Neural cell (in vitro differentiated cells): ENCODE results near the gene PRDM2. TPM values are rescaled to one million over a fixed set of nuclear protein-coding genes. Genes with fewer than 3 reads are reported as not detected.

Source experiments
- H2AFZ ChIP-seq: fragments of 200-600, 300-800 bp; sonication (generic), shearing (Covaris generic); 2 replicates; pipeline ENCODE4 v1.6.0; 2014; ENCODE audit warnings: low read depth, mild to moderate bottlenecking, antibody characterized with exemption, low read length, moderate library complexity
- H3F3A ChIP-seq: fragments of 200-600 bp; shearing (Covaris generic); 2 replicates; pipeline ENCODE4 v1.6.1; 2016; ENCODE audit warnings: mild to moderate bottlenecking, moderate library complexity, mixed read lengths, antibody characterized with exemption, low read length; ENCODE audit not compliant: insufficient read depth, poor library complexity, severe bottlenecking
- H3K27ac ChIP-seq: fragments of 200-600, 300-800 bp; sonication (generic), shearing (Covaris generic); 2 replicates; pipeline ENCODE4 v1.5.1; 2014; ENCODE audit warnings: mild to moderate bottlenecking, low read length, moderate library complexity
- H3K27me3 ChIP-seq: fragments of 300-800, 200-600 bp; sonication (generic), shearing (Covaris generic); 2 replicates; pipeline ENCODE4 v1.6.0; 2014; ENCODE audit warnings: mild to moderate bottlenecking, low read depth, low read length, moderate library complexity; ENCODE audit not compliant: insufficient read depth
- H3K36me3 ChIP-seq: fragments of 300-800, 200-600 bp; sonication (generic), shearing (Covaris generic); 2 replicates; pipeline ENCODE4 v1.5.1; 2014; ENCODE audit warnings: mild to moderate bottlenecking, antibody characterized with exemption, low read length, moderate library complexity; ENCODE audit not compliant: insufficient read depth
- H3K4me2 ChIP-seq: fragments of 300-800, 200-600 bp; sonication (generic), shearing (Covaris generic); 2 replicates; pipeline ENCODE4 v1.6.0; 2014; ENCODE audit warnings: mild to moderate bottlenecking, low read length
- H3K4me3 ChIP-seq: fragments of 300-800, 200-600 bp; sonication (generic), shearing (Covaris generic); 2 replicates; pipeline ENCODE4 v1.5.1; 2014; ENCODE audit warnings: mild to moderate bottlenecking, low read length, moderate library complexity
- H3K79me2 ChIP-seq: fragments of 200-600 bp; shearing (Covaris generic); replicated peaks from 2 replicates; pipeline ENCODE4 v1.6.0; 2014; ENCODE audit warnings: mild to moderate bottlenecking, low read length, moderate library complexity; ENCODE audit not compliant: insufficient read depth
- H3K9ac ChIP-seq: fragments of 300-800, 200-600 bp; sonication (generic), shearing (Covaris generic); 2 replicates; pipeline ENCODE4 v1.6.1; 2016; ENCODE audit warnings: mild to moderate bottlenecking, low read length, mixed read lengths
- H3K9me2 ChIP-seq: fragments of 200-600 bp; shearing (Covaris generic); 2 replicates; pipeline ENCODE4 v1.6.1; 2016; ENCODE audit warnings: mild to moderate bottlenecking, low read length, mixed read lengths; ENCODE audit not compliant: insufficient read depth
- H3K9me3 ChIP-seq: fragments of 200-600, 300-800 bp; sonication (generic), shearing (Covaris generic); 2 replicates; pipeline ENCODE4 v1.6.1; 2016; ENCODE audit warnings: mild to moderate bottlenecking, mixed run types, low read length, moderate library complexity, mixed read lengths
- H4K20me1 ChIP-seq: fragments of 200-600 bp; shearing (Covaris generic); 2 replicates; pipeline ENCODE4 v1.6.1; 2016; ENCODE audit warnings: mild to moderate bottlenecking, mixed run types; ENCODE audit not compliant: insufficient read depth
- EP300 ChIP-seq: fragments of 450-650 bp; conservative IDR thresholded peaks from 2 replicates; pipeline ENCODE4 v1.6.1; 2014; ENCODE audit warnings: antibody characterized with exemption, mild to moderate bottlenecking, moderate library complexity; ENCODE audit not compliant: poor library complexity, severe bottlenecking
- EZH2 ChIP-seq: fragments of 200-600, 300-800 bp; shearing (Covaris generic), sonication (generic); IDR thresholded peaks from 2 replicates; pipeline ENCODE4 v1.6.1; 2014; ENCODE audit warnings: antibody characterized with exemption, low read length, borderline replicate concordance, mild to moderate bottlenecking; ENCODE audit not compliant: insufficient read depth, poor library complexity, severe bottlenecking
- MXI1 ChIP-seq: fragments of 450-650 bp; conservative IDR thresholded peaks from 2 replicates; pipeline ENCODE4 v1.6.1; 2014; ENCODE audit warnings: antibody characterized with exemption, mild to moderate bottlenecking; ENCODE audit not compliant: poor library complexity, severe bottlenecking
- POLR2AphosphoS5 ChIP-seq: IDR thresholded peaks from 2 replicates; pipeline ENCODE4 v1.6.1; 2012
- RAD21 ChIP-seq: fragments of 450-650 bp; conservative IDR thresholded peaks from 2 replicates; pipeline ENCODE4 v1.6.1; 2014; ENCODE audit warnings: antibody characterized with exemption, mild to moderate bottlenecking, moderate library complexity
- SMC3 ChIP-seq: fragments of 450-650 bp; conservative IDR thresholded peaks from 2 replicates; pipeline ENCODE4 v1.6.1; 2014; ENCODE audit warnings: antibody characterized with exemption, mild to moderate bottlenecking, moderate library complexity; ENCODE audit not compliant: poor library complexity
- TAF1 ChIP-seq: IDR thresholded peaks from 2 replicates; pipeline ENCODE4 v1.6.1; 2012; ENCODE audit warnings: low read depth
- polyA plus RNA-seq: library from polyadenylated mRNA; depleted of rRNA; stranded (reverse); fragments of >200 nt; gene quantifications from 2 replicates; pipeline ENCODE4 v1.2.3, GENCODE V29; 2014
- TF ChIP-seq, protein P1 (sequence below): IDR thresholded peaks from 2 replicates; pipeline ENCODE4 v1.6.1; 2012; ENCODE audit warnings: borderline replicate concordance
- TF ChIP-seq, protein P2 (sequence below): fragments of 450-650 bp; IDR thresholded peaks from 2 replicates; pipeline ENCODE4 v1.5.1; 2014; ENCODE audit warnings: antibody characterized with exemption, mild to moderate bottlenecking, moderate library complexity; ENCODE audit not compliant: poor library complexity, severe bottlenecking

The PRDM2 gene
- polyA plus RNA-seq, 1 donor from 2014 or later, result 10.7 TPM

DNA sequence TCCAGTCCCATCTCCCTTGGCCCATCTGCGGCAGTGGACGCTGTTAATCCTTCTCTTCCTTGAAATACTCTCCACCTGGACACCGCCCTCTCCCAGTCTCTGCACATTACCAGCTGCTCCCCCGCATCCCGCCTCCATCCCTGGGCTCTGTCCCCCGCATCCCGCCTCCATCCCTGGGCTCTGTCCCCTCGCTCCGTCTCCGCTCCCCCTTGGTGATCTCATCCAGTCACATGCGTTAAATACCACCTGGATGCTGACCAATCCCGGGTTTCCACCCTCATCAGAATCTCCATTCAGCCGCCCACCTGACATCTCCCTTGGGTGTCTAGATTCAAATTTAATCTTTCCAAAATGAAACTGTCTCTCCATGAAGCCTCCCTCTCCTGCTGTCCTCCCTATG, 106.1 kb downstream of the PRDM2 start:
- Histone ChIP-seq H3K4me3 (no peak overlapping the region), H3K27ac (no peak overlapping the region), H4K20me1 (no peaks in the 10 kb centered on the region)

DNA sequence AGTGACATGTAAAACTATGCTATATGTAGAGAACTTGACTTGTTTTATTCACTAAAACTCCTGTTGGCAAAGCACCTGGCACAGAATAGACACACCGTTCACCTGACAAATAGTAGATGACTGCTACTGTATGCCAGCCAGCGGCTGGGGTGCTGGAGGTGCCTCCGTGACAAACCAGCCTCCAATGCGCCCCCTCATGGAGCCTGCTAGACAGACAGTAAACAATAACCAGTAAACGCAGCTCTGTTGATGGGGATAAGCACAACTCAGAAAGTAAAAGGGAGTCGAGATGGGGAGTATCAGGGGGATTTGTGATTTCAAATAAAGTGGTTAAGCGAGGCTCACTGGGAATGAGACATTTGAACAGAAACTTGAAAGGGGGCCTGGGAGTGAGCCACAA, 107.2 kb downstream of the PRDM2 start:
- no peak overlapping the region for H3K4me2 ChIP-seq
- no peaks in the 10 kb centered on the region for H3K36me3 ChIP-seq
- H3F3A ChIP-seq, result no peaks in the 10 kb centered on the region
- no peak overlapping the region for H2AFZ ChIP-seq
- no peaks in the 10 kb centered on the region for H3K79me2 ChIP-seq
- TF ChIP-seq, protein P1, sequence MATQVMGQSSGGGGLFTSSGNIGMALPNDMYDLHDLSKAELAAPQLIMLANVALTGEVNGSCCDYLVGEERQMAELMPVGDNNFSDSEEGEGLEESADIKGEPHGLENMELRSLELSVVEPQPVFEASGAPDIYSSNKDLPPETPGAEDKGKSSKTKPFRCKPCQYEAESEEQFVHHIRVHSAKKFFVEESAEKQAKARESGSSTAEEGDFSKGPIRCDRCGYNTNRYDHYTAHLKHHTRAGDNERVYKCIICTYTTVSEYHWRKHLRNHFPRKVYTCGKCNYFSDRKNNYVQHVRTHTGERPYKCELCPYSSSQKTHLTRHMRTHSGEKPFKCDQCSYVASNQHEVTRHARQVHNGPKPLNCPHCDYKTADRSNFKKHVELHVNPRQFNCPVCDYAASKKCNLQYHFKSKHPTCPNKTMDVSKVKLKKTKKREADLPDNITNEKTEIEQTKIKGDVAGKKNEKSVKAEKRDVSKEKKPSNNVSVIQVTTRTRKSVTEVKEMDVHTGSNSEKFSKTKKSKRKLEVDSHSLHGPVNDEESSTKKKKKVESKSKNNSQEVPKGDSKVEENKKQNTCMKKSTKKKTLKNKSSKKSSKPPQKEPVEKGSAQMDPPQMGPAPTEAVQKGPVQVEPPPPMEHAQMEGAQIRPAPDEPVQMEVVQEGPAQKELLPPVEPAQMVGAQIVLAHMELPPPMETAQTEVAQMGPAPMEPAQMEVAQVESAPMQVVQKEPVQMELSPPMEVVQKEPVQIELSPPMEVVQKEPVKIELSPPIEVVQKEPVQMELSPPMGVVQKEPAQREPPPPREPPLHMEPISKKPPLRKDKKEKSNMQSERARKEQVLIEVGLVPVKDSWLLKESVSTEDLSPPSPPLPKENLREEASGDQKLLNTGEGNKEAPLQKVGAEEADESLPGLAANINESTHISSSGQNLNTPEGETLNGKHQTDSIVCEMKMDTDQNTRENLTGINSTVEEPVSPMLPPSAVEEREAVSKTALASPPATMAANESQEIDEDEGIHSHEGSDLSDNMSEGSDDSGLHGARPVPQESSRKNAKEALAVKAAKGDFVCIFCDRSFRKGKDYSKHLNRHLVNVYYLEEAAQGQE, result no peak
- H3K27ac ChIP-seq, result no peak overlapping the region
- no peaks in the 10 kb centered on the region for H3K27me3 ChIP-seq
- no peak overlapping the region for H3K4me3 ChIP-seq
- H3K9me2 ChIP-seq, result no peaks in the 10 kb centered on the region
- H3K9me3 ChIP-seq, result no peaks in the 10 kb centered on the region
- no peak overlapping the region for H3K9ac ChIP-seq
- no peaks in the 10 kb centered on the region for H4K20me1 ChIP-seq

More for the DNA sequence above, 106.1 kb downstream of the PRDM2 start:
- Histone ChIP-seq H2AFZ (no peak overlapping the region), H3K27me3 (no peaks in the 10 kb centered on the region), H3F3A (no peaks in the 10 kb centered on the region), H3K9me2 (no peaks in the 10 kb centered on the region), H3K9me3 (no peaks in the 10 kb centered on the region), H3K4me2 (no peak overlapping the region), H3K36me3 (no peaks in the 10 kb centered on the region), H3K79me2 (no peaks in the 10 kb centered on the region), H3K9ac (no peak overlapping the region)
- TF ChIP-seq, protein P2, sequence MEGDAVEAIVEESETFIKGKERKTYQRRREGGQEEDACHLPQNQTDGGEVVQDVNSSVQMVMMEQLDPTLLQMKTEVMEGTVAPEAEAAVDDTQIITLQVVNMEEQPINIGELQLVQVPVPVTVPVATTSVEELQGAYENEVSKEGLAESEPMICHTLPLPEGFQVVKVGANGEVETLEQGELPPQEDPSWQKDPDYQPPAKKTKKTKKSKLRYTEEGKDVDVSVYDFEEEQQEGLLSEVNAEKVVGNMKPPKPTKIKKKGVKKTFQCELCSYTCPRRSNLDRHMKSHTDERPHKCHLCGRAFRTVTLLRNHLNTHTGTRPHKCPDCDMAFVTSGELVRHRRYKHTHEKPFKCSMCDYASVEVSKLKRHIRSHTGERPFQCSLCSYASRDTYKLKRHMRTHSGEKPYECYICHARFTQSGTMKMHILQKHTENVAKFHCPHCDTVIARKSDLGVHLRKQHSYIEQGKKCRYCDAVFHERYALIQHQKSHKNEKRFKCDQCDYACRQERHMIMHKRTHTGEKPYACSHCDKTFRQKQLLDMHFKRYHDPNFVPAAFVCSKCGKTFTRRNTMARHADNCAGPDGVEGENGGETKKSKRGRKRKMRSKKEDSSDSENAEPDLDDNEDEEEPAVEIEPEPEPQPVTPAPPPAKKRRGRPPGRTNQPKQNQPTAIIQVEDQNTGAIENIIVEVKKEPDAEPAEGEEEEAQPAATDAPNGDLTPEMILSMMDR, result no peak
- no peak for TF ChIP-seq SMC3
- TF ChIP-seq TAF1, result no peak
- no peak for TF ChIP-seq EZH2
- no peak for TF ChIP-seq POLR2AphosphoS5
- no peak for TF ChIP-seq MXI1
- no peak for TF ChIP-seq EP300
- TF ChIP-seq, protein P1, result no peak
- no peak for TF ChIP-seq RAD21
